SK-N-SH (cell line): ENCODE results near the gene GABRB3. TPM values are rescaled to one million over a fixed set of nuclear protein-coding genes. Genes with fewer than 3 reads are reported as not detected.

Source experiments
- CTCF ChIA-PET: fragments of 300-600, 350-600 bp; formaldehyde crosslinking; extraction: SDS; loops from one replicate; lab custom pipeline; 2021; lab: Yijun Ruan, JAX
- POLR2A ChIA-PET: fragments of 350-600 bp; sonication (Branson Sonifier 250); formaldehyde crosslinking; extraction: SDS; loops from one replicate; lab custom pipeline; 2020; ENCODE audit warnings: antibody characterized with exemption, inconsistent platforms; lab: Yijun Ruan, JAX
- DNase-seq: peaks from one replicate; pipeline ENCODE4 v3.0.0; 2012
- H2AFZ ChIP-seq: fragments of 200-600 bp; sonication (generic); 2 replicates; pipeline ENCODE4 v1.8.1; 2016; ENCODE audit warnings: antibody characterized with exemption, mild to moderate bottlenecking, low read depth
- H3F3A ChIP-seq: fragments of 200-600 bp; sonication (generic); replicated peaks from 2 replicates; pipeline ENCODE3; 2016; ENCODE audit warnings: antibody characterized with exemption, mild to moderate bottlenecking; ENCODE audit not compliant: insufficient read depth
- H3K27ac ChIP-seq, 2 experiments: fragments of 200-500 bp in 1 of 2; fragments of 200-600 bp in 1 of 2; sonication (Bioruptor generic) in 1 of 2; sonication (generic), shearing (Covaris generic) in 1 of 2; 2 replicates each; pipeline versions ENCODE4 v1.5.1 to v1.6.1; 2014 to 2016; ENCODE audit warnings: low read depth in 2 of 2, inconsistent platforms in 1 of 2, low read length in 1 of 2, mild to moderate bottlenecking in 1 of 2, mixed read lengths in 1 of 2
- H3K27me3 ChIP-seq: fragments of 200-600 bp; sonication (generic), shearing (Covaris generic); 2 replicates; pipeline ENCODE4 v1.6.1; 2016; ENCODE audit warnings: mixed run types; ENCODE audit not compliant: insufficient read depth
- H3K36me3 ChIP-seq, 2 experiments: fragments of 200-500 bp in 1 of 2; fragments of 200-600 bp in 1 of 2; sonication (Bioruptor generic) in 1 of 2; sonication (generic) in 1 of 2; replicated peaks in 1 of 2; 2 replicates each; pipeline versions ENCODE3 to v1.5.1; 2014 to 2016; ENCODE audit warnings: low read length in 1 of 2, mild to moderate bottlenecking in 1 of 2; ENCODE audit not compliant: insufficient read depth in 2 of 2, control insufficient read depth in 1 of 2
- H3K4me1 ChIP-seq, 2 experiments: fragments of 200-500 bp in 1 of 2; fragments of 200-600 bp in 1 of 2; sonication (Bioruptor generic) in 1 of 2; sonication (generic), shearing (Covaris generic) in 1 of 2; 2 replicates each; pipeline versions ENCODE4 v1.5.1 to v1.6.1; 2014 to 2016; ENCODE audit warnings: low read depth in 1 of 2, low read length in 1 of 2, mixed run types in 1 of 2; ENCODE audit not compliant: insufficient read depth in 2 of 2, control insufficient read depth in 1 of 2
- H3K4me2 ChIP-seq: fragments of 200-600 bp; sonication (generic), shearing (Covaris generic); 2 replicates; pipeline ENCODE4 v1.6.1; 2017; ENCODE audit warnings: mixed run types
- H3K4me3 ChIP-seq, 2 experiments: fragments of 200-500 bp in 1 of 2; fragments of 200-600 bp in 1 of 2; sonication (Bioruptor generic) in 1 of 2; sonication (generic), shearing (Covaris generic) in 1 of 2; 2 replicates each; pipeline versions ENCODE4 v1.5.1 to v1.8.1; 2014 to 2016; ENCODE audit warnings: low read depth in 2 of 2, inconsistent platforms in 1 of 2, low read length in 1 of 2, mild to moderate bottlenecking in 1 of 2, mixed read lengths in 1 of 2, moderate library complexity in 1 of 2
- H3K79me2 ChIP-seq: fragments of 200-600 bp; sonication (generic); 2 replicates; pipeline ENCODE4 v1.8.1; 2017; ENCODE audit warnings: mild to moderate bottlenecking; ENCODE audit not compliant: insufficient read depth
- H3K9ac ChIP-seq: fragments of 200-600 bp; sonication (generic); 2 replicates; pipeline ENCODE4 v1.6.1; 2017; ENCODE audit warnings: mixed run types
- H3K9me2 ChIP-seq: fragments of 200-600 bp; sonication (generic); 2 replicates; pipeline ENCODE4 v1.6.1; 2017; ENCODE audit warnings: mixed run types
- H3K9me3 ChIP-seq: fragments of 200-600 bp; sonication (generic); 2 replicates; pipeline ENCODE4 v1.6.1; 2017; ENCODE audit warnings: mixed run types, mild to moderate bottlenecking, moderate library complexity
- H4K20me1 ChIP-seq: fragments of 200-600 bp; sonication (generic); 2 replicates; pipeline ENCODE4 v1.6.1; 2017; ENCODE audit warnings: mild to moderate bottlenecking, mixed run types; ENCODE audit not compliant: insufficient read depth
- ELF1 ChIP-seq: IDR thresholded peaks from 2 replicates; pipeline ENCODE4 v1.4.0; 2012
- EP300 ChIP-seq, 2 experiments: IDR thresholded peaks; 2 replicates each; pipeline versions ENCODE4 v1.4.0 to v1.6.1; 2012; ENCODE audit warnings: borderline replicate concordance in 1 of 2, low read depth in 1 of 2, low read length in 1 of 2
- FOSL2 ChIP-seq: IDR thresholded peaks from 2 replicates; pipeline ENCODE4 v1.4.0; 2012; ENCODE audit warnings: low read depth, mild to moderate bottlenecking, moderate library complexity, borderline replicate concordance
- FOXM1 ChIP-seq: IDR thresholded peaks from 2 replicates; pipeline ENCODE4 v1.4.0; 2012; ENCODE audit warnings: low read depth, mild to moderate bottlenecking
- GABPA ChIP-seq: IDR thresholded peaks from 2 replicates; pipeline ENCODE4 v1.4.0; 2012; ENCODE audit warnings: low read depth, mild to moderate bottlenecking
- GATA2 ChIP-seq: sonication (generic); formaldehyde crosslinking; IDR thresholded peaks from 2 replicates; pipeline ENCODE4 v1.5.0; 2020; ENCODE audit warnings: mild to moderate bottlenecking, missing genetic modification reagents
- MXI1 ChIP-seq: IDR thresholded peaks from 2 replicates; pipeline ENCODE4 v1.6.1; 2012; ENCODE audit warnings: mild to moderate bottlenecking, low read depth, low read length, improper control_type of control experiment
- NRF1 ChIP-seq: IDR thresholded peaks from 2 replicates; pipeline ENCODE4 v1.6.1; 2012; ENCODE audit warnings: low read depth, mild to moderate bottlenecking, low read length
- RAD21 ChIP-seq: IDR thresholded peaks from 2 replicates; pipeline ENCODE4 v1.6.1; 2012; ENCODE audit warnings: mild to moderate bottlenecking, low read length
- REST ChIP-seq: IDR thresholded peaks from 2 replicates; pipeline ENCODE4 v1.6.1; 2012; ENCODE audit warnings: mild to moderate bottlenecking, low read depth, low read length, moderate library complexity
- RXRA ChIP-seq: IDR thresholded peaks from 2 replicates; pipeline ENCODE4 v1.4.0; 2012; ENCODE audit warnings: low read depth, mild to moderate bottlenecking, borderline replicate concordance
- SMC3 ChIP-seq: IDR thresholded peaks from 2 replicates; pipeline ENCODE4 v1.6.1; 2012; ENCODE audit warnings: low read depth, low read length, improper control_type of control experiment
- TCF12 ChIP-seq: IDR thresholded peaks from 2 replicates; pipeline ENCODE4 v1.4.0; 2012
- TEAD4 ChIP-seq: IDR thresholded peaks from 2 replicates; pipeline ENCODE4 v1.4.0; 2012; ENCODE audit warnings: mild to moderate bottlenecking, borderline replicate concordance; ENCODE audit not compliant: insufficient read depth
- ZBTB33 ChIP-seq: IDR thresholded peaks from 2 replicates; pipeline ENCODE4 v1.4.0; 2012; ENCODE audit warnings: low read depth, borderline replicate concordance
- WGBS: methylation state at CpG from one replicate; pipeline ENCODE4 v1.1.6; 2017; ENCODE audit warnings: low lambda C conversion rate; 5-methylcytosine and 5-hydroxymethylcytosine counted together
- polyA plus RNA-seq, 3 experiments: library from polyadenylated mRNA; depleted of rRNA; stranded (reverse); fragments of >200 nt; gene quantifications; 2 replicates each; pipeline ENCODE4 v1.2.3, GENCODE V29; 2012
- TF ChIP-seq, protein P1 (sequence below): fragments of 200-600 bp; sonication (generic); IDR thresholded peaks from 2 replicates; pipeline ENCODE4 v1.6.1; 2017; ENCODE audit warnings: antibody characterized with exemption, mild to moderate bottlenecking, moderate library complexity

Gene GABRB3
- polyA plus RNA-seq, 1 of the 3 experiments (the other 2 are of a cell fraction) = 0.10 TPM

GRCh38 chr15:26648676-26649075 lies 124.2 kb downstream of the GABRB3 start:
- no peaks in the 10 kb centered on the region for H3K79me2 ChIP-seq
- H3K9me3 ChIP-seq = no peaks in the 10 kb centered on the region
- POLR2A ChIA-PET = no interaction called here
- H3K4me1 ChIP-seq = no peaks in the 10 kb centered on the region
- no peak overlapping the region for H3K27ac ChIP-seq
- H2AFZ ChIP-seq = no peak overlapping the region
- no peaks in the 10 kb centered on the region for H3K9me2 ChIP-seq
- H3K27me3 ChIP-seq = no peaks in the 10 kb centered on the region
- CTCF ChIA-PET = no interaction called here
- DNase-seq = no peak
- no peak overlapping the region for H3K9ac ChIP-seq
- H3K4me2 ChIP-seq = no peak overlapping the region
- H3K36me3 ChIP-seq = no peaks in the 10 kb centered on the region
- no peak overlapping the region for H3K4me3 ChIP-seq
- no peaks in the 10 kb centered on the region for H4K20me1 ChIP-seq
- WGBS = 47% methylated on average over 6 of the region's 6 CpGs
- TF ChIP-seq FOXM1 (no peak), GATA2 (CRISPR knock-in tag) (no peak), NRF1 (no peak), ZBTB33 (no peak), ELF1 (no peak), MXI1 (no peak), TCF12 (no peak), TEAD4 (no peak), RAD21 (no peak), FOSL2 (no peak), SMC3 (no peak), REST (no peak), GABPA (no peak), EP300 (IDR thresholded peaks at IDR 0.05; ENCODE audit: borderline replicate concordance in 1 of 2, low read depth in 1 of 2, low read length in 1 of 2) (no peak), RXRA (no peak)
- TF ChIP-seq, protein P1, sequence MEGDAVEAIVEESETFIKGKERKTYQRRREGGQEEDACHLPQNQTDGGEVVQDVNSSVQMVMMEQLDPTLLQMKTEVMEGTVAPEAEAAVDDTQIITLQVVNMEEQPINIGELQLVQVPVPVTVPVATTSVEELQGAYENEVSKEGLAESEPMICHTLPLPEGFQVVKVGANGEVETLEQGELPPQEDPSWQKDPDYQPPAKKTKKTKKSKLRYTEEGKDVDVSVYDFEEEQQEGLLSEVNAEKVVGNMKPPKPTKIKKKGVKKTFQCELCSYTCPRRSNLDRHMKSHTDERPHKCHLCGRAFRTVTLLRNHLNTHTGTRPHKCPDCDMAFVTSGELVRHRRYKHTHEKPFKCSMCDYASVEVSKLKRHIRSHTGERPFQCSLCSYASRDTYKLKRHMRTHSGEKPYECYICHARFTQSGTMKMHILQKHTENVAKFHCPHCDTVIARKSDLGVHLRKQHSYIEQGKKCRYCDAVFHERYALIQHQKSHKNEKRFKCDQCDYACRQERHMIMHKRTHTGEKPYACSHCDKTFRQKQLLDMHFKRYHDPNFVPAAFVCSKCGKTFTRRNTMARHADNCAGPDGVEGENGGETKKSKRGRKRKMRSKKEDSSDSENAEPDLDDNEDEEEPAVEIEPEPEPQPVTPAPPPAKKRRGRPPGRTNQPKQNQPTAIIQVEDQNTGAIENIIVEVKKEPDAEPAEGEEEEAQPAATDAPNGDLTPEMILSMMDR = no peak
- H3F3A ChIP-seq = no peaks in the 10 kb centered on the region
